ENCODE measurements around the gene SERPINA1. TPM values are rescaled to one million over a fixed set of nuclear protein-coding genes. Genes with fewer than 3 reads are reported as not detected.

Gene SERPINA1
- total and polyA plus RNA-seq, 4 donors: 10,220 to 47,972 (median 25,583) TPM

- H3K36me3 ChIP-seq (ENCODE audit: control insufficient read depth in 4 of 4, insufficient read depth in 3 of 4, low read depth in 1 of 4, low read length in 3 of 4): peaks cover 5 to 39% (median 25%) of the 10 kb centered on the region in 4 donors
- H3K27ac ChIP-seq (ENCODE audit: low read depth in 1 of 2, low read length in 2 of 2): no peak overlapping the region
- no peak for TF ChIP-seq CTCF (IDR thresholded peaks at IDR 0.05; ENCODE audit: low read depth, low read length, missing input control)
- TF ChIP-seq REST (IDR thresholded peaks at IDR 0.05): peak; percentile 29
- TF ChIP-seq SP1 (IDR thresholded peaks at IDR 0.05): no peak
- TF ChIP-seq MAX (IDR thresholded peaks at IDR 0.05): no peak
- TF ChIP-seq YY1 (IDR thresholded peaks at IDR 0.05): peak; percentile 47
- TF ChIP-seq JUND (IDR thresholded peaks at IDR 0.05): peak in 1 of 2 donors; percentile 23
- TF ChIP-seq HNF4G (IDR thresholded peaks at IDR 0.05): peak; percentile 46
- no peak for TF ChIP-seq HNF4A (conservative IDR thresholded peaks at IDR 0.05)
- TF ChIP-seq, protein P1, sequence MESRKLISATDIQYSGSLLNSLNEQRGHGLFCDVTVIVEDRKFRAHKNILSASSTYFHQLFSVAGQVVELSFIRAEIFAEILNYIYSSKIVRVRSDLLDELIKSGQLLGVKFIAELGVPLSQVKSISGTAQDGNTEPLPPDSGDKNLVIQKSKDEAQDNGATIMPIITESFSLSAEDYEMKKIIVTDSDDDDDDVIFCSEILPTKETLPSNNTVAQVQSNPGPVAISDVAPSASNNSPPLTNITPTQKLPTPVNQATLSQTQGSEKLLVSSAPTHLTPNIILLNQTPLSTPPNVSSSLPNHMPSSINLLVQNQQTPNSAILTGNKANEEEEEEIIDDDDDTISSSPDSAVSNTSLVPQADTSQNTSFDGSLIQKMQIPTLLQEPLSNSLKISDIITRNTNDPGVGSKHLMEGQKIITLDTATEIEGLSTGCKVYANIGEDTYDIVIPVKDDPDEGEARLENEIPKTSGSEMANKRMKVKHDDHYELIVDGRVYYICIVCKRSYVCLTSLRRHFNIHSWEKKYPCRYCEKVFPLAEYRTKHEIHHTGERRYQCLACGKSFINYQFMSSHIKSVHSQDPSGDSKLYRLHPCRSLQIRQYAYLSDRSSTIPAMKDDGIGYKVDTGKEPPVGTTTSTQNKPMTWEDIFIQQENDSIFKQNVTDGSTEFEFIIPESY (IDR thresholded peaks at IDR 0.05): peak; percentile 52
- TF ChIP-seq, protein P2, sequence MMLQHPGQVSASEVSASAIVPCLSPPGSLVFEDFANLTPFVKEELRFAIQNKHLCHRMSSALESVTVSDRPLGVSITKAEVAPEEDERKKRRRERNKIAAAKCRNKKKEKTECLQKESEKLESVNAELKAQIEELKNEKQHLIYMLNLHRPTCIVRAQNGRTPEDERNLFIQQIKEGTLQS (IDR thresholded peaks at IDR 0.05): peak; percentile 34
- 69% methylated on average over 17 of the region's 17 CpGs for WGBS
- DNase-seq (ENCODE audit: low spot score): no peak
- H3K9ac ChIP-seq (ENCODE audit: low read depth in 1 of 2, low read length in 2 of 2): no peak overlapping the region
- no peaks in the 10 kb centered on the region for H3K27me3 ChIP-seq (ENCODE audit: control insufficient read depth in 4 of 4, insufficient read depth in 4 of 4, low read length in 3 of 4)
- no peaks in the 10 kb centered on the region for H3K9me3 ChIP-seq (ENCODE audit: control insufficient read depth in 4 of 4, low read length in 3 of 4)
- H3K4me1 ChIP-seq (ENCODE audit: control insufficient read depth in 4 of 4, insufficient read depth in 4 of 4, low read length in 3 of 4): peaks cover 0 to 11% (median under 1%) of the 10 kb centered on the region in 4 donors
- H3K4me3 ChIP-seq (ENCODE audit: low read depth in 1 of 3, low read length in 3 of 3): no peak overlapping the region
Observed at GRCh38 chr14:94378527-94379290, 9.7 kb downstream of the SERPINA1 start.

- H3K27ac ChIP-seq (ENCODE audit: low read depth in 1 of 2, low read length in 2 of 2): peak overlapping the region; percentile 10 to 71
- H3K27me3 ChIP-seq (ENCODE audit: control insufficient read depth in 4 of 4, insufficient read depth in 4 of 4, low read length in 3 of 4): no peaks in the 10 kb centered on the region
- no peak overlapping the region for H3K4me3 ChIP-seq (ENCODE audit: low read depth in 1 of 3, low read length in 3 of 3)
- 64% methylated on average over 6 of the region's 6 CpGs for WGBS
- TF ChIP-seq HNF4A (conservative IDR thresholded peaks at IDR 0.05): no peak
- no peak for TF ChIP-seq SP1 (IDR thresholded peaks at IDR 0.05)
- TF ChIP-seq MAX (IDR thresholded peaks at IDR 0.05): no peak
- TF ChIP-seq, protein P2 (IDR thresholded peaks at IDR 0.05): peak; percentile 5
- TF ChIP-seq JUND (IDR thresholded peaks at IDR 0.05): no peak
- TF ChIP-seq RXRA (IDR thresholded peaks at IDR 0.05): peak in 1 of 2 donors; percentile 33
- no peak for TF ChIP-seq FOXA2 (IDR thresholded peaks at IDR 0.05)
- TF ChIP-seq FOXA1 (IDR thresholded peaks at IDR 0.05): no peak
- no peak for TF ChIP-seq EGR1 (IDR thresholded peaks at IDR 0.05; ENCODE audit: low read depth in 2 of 2)
- TF ChIP-seq REST (IDR thresholded peaks at IDR 0.05): no peak
- TF ChIP-seq YY1 (IDR thresholded peaks at IDR 0.05): no peak
- no peak for TF ChIP-seq NR2F2 (IDR thresholded peaks at IDR 0.05)
- peaks cover 0 to 4% (median 0%) of the 10 kb centered on the region in 4 donors for H3K4me1 ChIP-seq (ENCODE audit: control insufficient read depth in 4 of 4, insufficient read depth in 4 of 4, low read length in 3 of 4)
- no peak for DNase-seq (ENCODE audit: low spot score)
- no peaks in the 10 kb centered on the region for H3K9me3 ChIP-seq (ENCODE audit: control insufficient read depth in 4 of 4, low read length in 3 of 4)
- no peak overlapping the region for H3K9ac ChIP-seq (ENCODE audit: low read depth in 1 of 2, low read length in 2 of 2)
- peaks cover 3 to 31% (median 17%) of the 10 kb centered on the region in 4 donors for H3K36me3 ChIP-seq (ENCODE audit: control insufficient read depth in 4 of 4, insufficient read depth in 3 of 4, low read depth in 1 of 4, low read length in 3 of 4)
Observed at GRCh38 chr14:94377866-94378470, 10.4 kb downstream of the SERPINA1 start.
